Measurements from ENCODE around the gene SNRPA1.

- TF ChIP-seq CTCF (IDR thresholded peaks at IDR 0.05; ENCODE audit: insufficient read depth, low read depth, low read length) (no peak), EZH2 (IDR thresholded peaks at IDR 0.05; ENCODE audit: insufficient read depth, low read length) (no peak)
These were observed 48.0 kb downstream of the SNRPA1 start for GRCh38 chr15:101246824-101247745.

Measured in astrocyte (in vitro differentiated cells and primary cell).